Liver (tissue), 9 donors: ENCODE data around the gene TMED1. TPM values are rescaled to one million over a fixed set of nuclear protein-coding genes. Genes with fewer than 3 reads are reported as not detected.

Source experiments
- DNase-seq: peaks from one replicate; pipeline ENCODE4 v3.0.0-alpha.2; 2017; ENCODE audit warnings: low spot score
- H3K27ac ChIP-seq, 2 donors: one replicate each; pipeline ENCODE4 v1.7.0; 2013; ENCODE audit warnings: inconsistent platforms in 2 of 2, low read length in 2 of 2, control low read depth in 1 of 2, low read depth in 1 of 2, mild to moderate bottlenecking in 1 of 2
- H3K27me3 ChIP-seq, 4 donors: one replicate each; pipeline versions ENCODE4 v1.6.1 to v1.7.0; 2013; ENCODE audit warnings: low read length in 3 of 4, inconsistent platforms in 1 of 4, mild to moderate bottlenecking in 1 of 4, moderate library complexity in 1 of 4; ENCODE audit not compliant: control insufficient read depth in 4 of 4, insufficient read depth in 4 of 4
- H3K36me3 ChIP-seq, 4 donors: one replicate each; pipeline versions ENCODE4 v1.6.1 to v1.7.0; 2013; ENCODE audit warnings: low read length in 3 of 4, mild to moderate bottlenecking in 3 of 4, low read depth in 1 of 4, moderate library complexity in 1 of 4; ENCODE audit not compliant: control insufficient read depth in 4 of 4, insufficient read depth in 3 of 4
- H3K4me1 ChIP-seq, 4 donors: one replicate each; pipeline versions ENCODE4 v1.6.1 to v1.7.0; 2013; ENCODE audit warnings: low read length in 3 of 4, mild to moderate bottlenecking in 3 of 4, moderate library complexity in 1 of 4; ENCODE audit not compliant: control insufficient read depth in 4 of 4, insufficient read depth in 4 of 4
- H3K4me3 ChIP-seq, 3 donors: one replicate each; pipeline versions ENCODE4 v1.6.1 to v1.7.0; 2013; ENCODE audit warnings: low read length in 3 of 3, control low read depth in 1 of 3, low read depth in 1 of 3, mild to moderate bottlenecking in 1 of 3
- H3K9ac ChIP-seq, 2 donors: one replicate each; pipeline ENCODE4 v1.7.0; 2013; ENCODE audit warnings: low read length in 2 of 2, mild to moderate bottlenecking in 2 of 2, moderate library complexity in 2 of 2, control low read depth in 1 of 2, low read depth in 1 of 2
- H3K9me3 ChIP-seq, 4 donors: one replicate each; pipeline versions ENCODE4 v1.6.1 to v1.7.0; 2013; ENCODE audit warnings: low read length in 3 of 4; ENCODE audit not compliant: control insufficient read depth in 4 of 4
- ATF3 ChIP-seq: IDR thresholded peaks from 2 replicates; pipeline ENCODE4 v1.6.1; 2016; ENCODE audit warnings: antibody characterized with exemption
- EGR1 ChIP-seq, 2 donors: IDR thresholded peaks; 2 replicates each; pipeline ENCODE4 v1.6.1; 2016 to 2018; ENCODE audit warnings: antibody characterized with exemption in 2 of 2, low read depth in 2 of 2
- FOXA2 ChIP-seq: IDR thresholded peaks from 2 replicates; pipeline ENCODE4 v1.6.1; 2016; ENCODE audit warnings: antibody characterized with exemption
- GABPA ChIP-seq, 2 donors: IDR thresholded peaks in 1 of 2; conservative IDR thresholded peaks in 1 of 2; 2 replicates each; pipeline ENCODE4 v1.6.1; 2016; ENCODE audit warnings: antibody characterized with exemption in 2 of 2, mild to moderate bottlenecking in 1 of 2, moderate library complexity in 1 of 2
- HNF4A ChIP-seq, 2 donors: conservative IDR thresholded peaks; 2 replicates each; pipeline ENCODE4 v1.6.1; 2016; ENCODE audit warnings: antibody characterized with exemption in 2 of 2, mild to moderate bottlenecking in 2 of 2
- HNF4G ChIP-seq: IDR thresholded peaks from 2 replicates; pipeline ENCODE4 v1.6.1; 2016; ENCODE audit warnings: antibody characterized with exemption
- JUND ChIP-seq, 2 donors: IDR thresholded peaks; 2 replicates each; pipeline ENCODE4 v1.6.1; 2016; ENCODE audit warnings: antibody characterized with exemption in 2 of 2
- NR2F2 ChIP-seq: IDR thresholded peaks from 2 replicates; pipeline ENCODE4 v1.6.1; 2016; ENCODE audit warnings: antibody characterized with exemption
- RAD21 ChIP-seq, 2 donors: IDR thresholded peaks; 2 replicates each; pipeline ENCODE4 v1.6.1; 2016; ENCODE audit warnings: antibody characterized with exemption in 2 of 2, mild to moderate bottlenecking in 2 of 2
- REST ChIP-seq: IDR thresholded peaks from 2 replicates; pipeline ENCODE4 v1.6.1; 2016; ENCODE audit warnings: antibody characterized with exemption, mild to moderate bottlenecking
- RXRA ChIP-seq, 2 donors: IDR thresholded peaks; 2 replicates each; pipeline ENCODE4 v1.6.1; 2017 to 2018; ENCODE audit warnings: antibody characterized with exemption in 2 of 2, mild to moderate bottlenecking in 1 of 2
- SP1 ChIP-seq: IDR thresholded peaks from 2 replicates; pipeline ENCODE4 v1.6.1; 2018; ENCODE audit warnings: antibody characterized with exemption, mild to moderate bottlenecking
- TAF1 ChIP-seq: conservative IDR thresholded peaks from 2 replicates; pipeline ENCODE4 v1.6.1; 2016; ENCODE audit warnings: antibody characterized with exemption, mild to moderate bottlenecking
- ZBTB33 ChIP-seq: IDR thresholded peaks from 2 replicates; pipeline ENCODE4 v1.6.1; 2016; ENCODE audit warnings: antibody characterized with exemption
- WGBS: extraction: QIAGEN DNeasy Blood & Tissue Kit; methylation state at CpG from one replicate; pipeline ENCODE4 v1.1.7; 2013; 5-methylcytosine and 5-hydroxymethylcytosine counted together
- polyA plus RNA-seq, 2 donors: library from polyadenylated mRNA; stranded (reverse) in 1 of 2; unstranded in 1 of 2; fragments of 200-250 nt in 1 of 2; fragments of >200 nt in 1 of 2; fragmentation: Nextera tagmentation in 1 of 2; extraction: Ambion mirVana in 1 of 2; gene quantifications; one replicate each; pipeline versions ENCODE4 v1.2.1 to v1.2.3, GENCODE V29; 2013 to 2015
- total RNA-seq, 2 donors: library from RNA; depleted of rRNA; stranded (reverse); fragments of >200 nt; gene quantifications; one replicate each; pipeline ENCODE4 v1.2.3, GENCODE V29; 2014
- donor health status: healthy.
- donor health status: healthy.
- donor health status: healthy.
- donor health status: healthy.
- donor health status: healthy.

Gene TMED1
- total and polyA plus RNA-seq, 4 donors = 17.8 to 34.7 (median 26.6) TPM

GRCh38 chr19:10805758-10806247 lies 30.2 kb downstream of the TMED1 start:
- no peak for DNase-seq
- H3K9me3 ChIP-seq = no peaks in the 10 kb centered on the region
- H3K4me3 ChIP-seq = no peak overlapping the region
- no peaks in the 10 kb centered on the region for H3K27me3 ChIP-seq
- H3K27ac ChIP-seq = no peak overlapping the region
- H3K36me3 ChIP-seq = peaks cover 19 to 66% (median 27%) of the 10 kb centered on the region in 4 donors
- no peak overlapping the region for H3K9ac ChIP-seq
- no peak for TF ChIP-seq JUND (IDR thresholded peaks at IDR 0.05)
- TF ChIP-seq GABPA (IDR thresholded peaks at IDR 0.05 in 1 of 2, conservative IDR thresholded peaks at IDR 0.05 in 1 of 2) = no peak
- no peak for TF ChIP-seq TAF1
- no peak for TF ChIP-seq HNF4A (conservative IDR thresholded peaks at IDR 0.05)
- no peak for TF ChIP-seq SP1
- no peak for TF ChIP-seq NR2F2
- TF ChIP-seq RXRA (IDR thresholded peaks at IDR 0.05) = no peak
- TF ChIP-seq RAD21 (IDR thresholded peaks at IDR 0.05) = no peak
- no peak for TF ChIP-seq REST
- TF ChIP-seq FOXA2 = no peak
- no peaks in the 10 kb centered on the region for H3K4me1 ChIP-seq
- 92% methylated on average over 11 of the region's 11 CpGs for WGBS

- 88% methylated on average over 11 of the region's 11 CpGs for WGBS
- H3K4me3 ChIP-seq = no peak overlapping the region
- no peak for TF ChIP-seq NR2F2
- no peak for TF ChIP-seq FOXA2
- no peak for TF ChIP-seq RXRA (IDR thresholded peaks at IDR 0.05)
- TF ChIP-seq EGR1 (IDR thresholded peaks at IDR 0.05; ENCODE audit: low read depth in 2 of 2) = no peak
- TF ChIP-seq JUND (IDR thresholded peaks at IDR 0.05) = no peak
- no peak for TF ChIP-seq ZBTB33
- no peak for TF ChIP-seq RAD21 (IDR thresholded peaks at IDR 0.05)
- TF ChIP-seq HNF4G = no peak
- TF ChIP-seq ATF3 = no peak
- no peak for DNase-seq
- no peaks in the 10 kb centered on the region for H3K4me1 ChIP-seq
- no peaks in the 10 kb centered on the region for H3K9me3 ChIP-seq
- H3K9ac ChIP-seq = no peak overlapping the region
- H3K27me3 ChIP-seq = no peaks in the 10 kb centered on the region
- peaks cover 20 to 69% (median 30%) of the 10 kb centered on the region in 4 donors for H3K36me3 ChIP-seq
- no peak overlapping the region for H3K27ac ChIP-seq
Measured at GRCh38 chr19:10805065-10805757, 30.8 kb downstream of the TMED1 start.
